GM12892 (cell line): Measurements from ENCODE around the gene SLC35D3.

ENCODE experiments used
- POLR2A ChIP-seq: IDR thresholded peaks from 2 replicates; pipeline ENCODE4 v1.6.1; 2011; ENCODE audit warnings: low read depth, low read length, control low read depth
- POLR2AphosphoS5 ChIP-seq: IDR thresholded peaks from 2 replicates; pipeline ENCODE4 v1.6.1; 2011; ENCODE audit warnings: low read depth, low read length, control low read depth
- TAF1 ChIP-seq: IDR thresholded peaks from 2 replicates; pipeline ENCODE4 v1.6.1; 2011; ENCODE audit warnings: low read depth, mild to moderate bottlenecking, control low read depth, low read length, borderline replicate concordance

DNA sequence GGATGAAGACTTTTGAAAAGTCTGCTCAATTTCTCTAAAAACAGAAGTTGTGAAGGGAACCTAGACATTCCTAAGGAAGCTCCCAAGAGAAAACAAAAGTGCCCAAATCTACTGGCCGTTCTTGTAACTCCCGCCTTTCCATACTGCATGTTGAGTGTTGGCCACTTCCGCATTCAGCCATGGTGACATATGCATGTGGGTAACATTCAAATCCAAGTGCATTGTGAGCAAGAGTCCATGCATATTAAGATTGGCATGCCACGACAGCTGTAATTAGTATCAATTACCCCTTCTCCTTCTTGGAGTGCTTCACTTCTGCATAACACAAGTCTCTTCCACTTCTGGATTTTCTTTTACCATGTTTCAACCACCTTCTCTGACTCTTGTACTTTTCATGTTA is 8.4 kb downstream of the SLC35D3 start:
- TF ChIP-seq POLR2A = no peak
- TF ChIP-seq POLR2AphosphoS5 = no peak
- TF ChIP-seq TAF1 = no peak
